ENCODE results near the gene CACNB4. TPM values are rescaled to one million over a fixed set of nuclear protein-coding genes. Genes with fewer than 3 reads are reported as not detected.

CACNB4 gene
- total RNA-seq, 2 experiments from 2014 or later = 0.06 to 0.76 TPM

- no peak overlapping the region for H3K4me2 ChIP-seq (ENCODE audit: low read length)
- TF ChIP-seq, protein P1, sequence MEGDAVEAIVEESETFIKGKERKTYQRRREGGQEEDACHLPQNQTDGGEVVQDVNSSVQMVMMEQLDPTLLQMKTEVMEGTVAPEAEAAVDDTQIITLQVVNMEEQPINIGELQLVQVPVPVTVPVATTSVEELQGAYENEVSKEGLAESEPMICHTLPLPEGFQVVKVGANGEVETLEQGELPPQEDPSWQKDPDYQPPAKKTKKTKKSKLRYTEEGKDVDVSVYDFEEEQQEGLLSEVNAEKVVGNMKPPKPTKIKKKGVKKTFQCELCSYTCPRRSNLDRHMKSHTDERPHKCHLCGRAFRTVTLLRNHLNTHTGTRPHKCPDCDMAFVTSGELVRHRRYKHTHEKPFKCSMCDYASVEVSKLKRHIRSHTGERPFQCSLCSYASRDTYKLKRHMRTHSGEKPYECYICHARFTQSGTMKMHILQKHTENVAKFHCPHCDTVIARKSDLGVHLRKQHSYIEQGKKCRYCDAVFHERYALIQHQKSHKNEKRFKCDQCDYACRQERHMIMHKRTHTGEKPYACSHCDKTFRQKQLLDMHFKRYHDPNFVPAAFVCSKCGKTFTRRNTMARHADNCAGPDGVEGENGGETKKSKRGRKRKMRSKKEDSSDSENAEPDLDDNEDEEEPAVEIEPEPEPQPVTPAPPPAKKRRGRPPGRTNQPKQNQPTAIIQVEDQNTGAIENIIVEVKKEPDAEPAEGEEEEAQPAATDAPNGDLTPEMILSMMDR (conservative IDR thresholded peaks at IDR 0.05; ENCODE audit: low read length) = no peak
- TF ChIP-seq EZH2phosphoT487 (IDR thresholded peaks at IDR 0.05; ENCODE audit: borderline replicate concordance, low read depth, low read length) = no peak
- no peak for DNase-seq (ENCODE audit: low spot score)
- BruUV-seq (replicated peaks) = no TSS peak
- intact Hi-C loops (cut with micrococcal nuclease; ENCODE audit: unreplicated experiment) = no loop called here
- H3K9me2 ChIP-seq (ENCODE audit: insufficient read depth, low read length) = no peaks in the 10 kb centered on the region
- H3K27ac ChIP-seq (ENCODE audit: low read depth, low read length, poor library complexity, severe bottlenecking) = no peak overlapping the region
- ChIA-PET CTCF (ENCODE audit: unreplicated experiment) (interaction anchor here (1.6 kb wide), 1 partner anchor 16 kb away, joined by 10 read pairs; the partner anchor contains the start of gene ARL5A), POLR2A (interaction anchor here (0.7 to 2.8 kb wide), 15 partner anchors 8 to 574 kb away, joined by 3 to 23 read pairs (median 4); partner anchors contain the start of gene ARL5A)
- peak overlapping the region; percentile 36; the same call in 1 of the 2 replicates for H2AFZ ChIP-seq (ENCODE audit: low read length)
- H3K4me3 ChIP-seq (ENCODE audit: low read depth, low read length, poor library complexity, severe bottlenecking) = no peak overlapping the region
- no peaks in the 10 kb centered on the region for H3K9me3 ChIP-seq (ENCODE audit: low read length)
- no peaks in the 10 kb centered on the region for H3K36me3 ChIP-seq (ENCODE audit: insufficient read depth, low read length)
- H3K79me2 ChIP-seq (ENCODE audit: insufficient read depth, low read depth, low read length) = no peaks in the 10 kb centered on the region
- H3K4me1 ChIP-seq (ENCODE audit: insufficient read depth, low read length, poor library complexity, severe bottlenecking) = peaks cover 44% of the 10 kb centered on the region
- H4K20me1 ChIP-seq (ENCODE audit: insufficient read depth, low read length) = no peaks in the 10 kb centered on the region
Measured at GRCh38 chr2:151845481-151845880, 253.4 kb downstream of the CACNB4 start.

DNA sequence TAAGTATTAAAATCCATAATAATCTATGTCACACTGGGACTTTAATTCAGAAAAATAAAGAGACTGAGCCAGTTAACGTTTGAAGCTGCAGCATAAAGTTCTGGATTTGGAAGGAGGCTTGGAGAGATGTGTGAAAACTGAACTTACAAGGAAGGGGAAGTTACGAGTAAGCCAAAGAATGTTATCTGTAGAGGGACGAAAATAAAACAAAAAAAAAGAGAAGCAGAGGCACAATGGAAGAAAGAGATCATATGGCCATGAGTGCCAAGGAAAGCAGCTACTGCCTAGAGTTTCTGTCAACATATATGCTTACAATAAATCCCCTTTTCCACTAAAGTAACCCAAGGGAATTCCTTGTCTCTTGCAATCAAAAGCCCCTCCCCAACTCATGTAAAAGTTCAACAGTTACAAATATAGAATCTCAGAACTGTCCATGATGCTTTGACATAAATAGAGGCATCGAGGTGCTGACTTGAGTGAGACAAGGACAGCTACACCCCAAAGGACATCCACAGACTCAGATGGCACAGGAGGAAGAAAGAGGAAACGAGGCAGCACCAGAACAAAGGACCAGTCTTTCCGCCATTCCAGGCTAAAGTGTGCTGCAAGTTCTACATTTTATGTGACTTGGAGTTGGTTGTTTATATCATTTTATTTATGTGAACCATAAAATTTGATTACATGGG, 254.5 kb downstream of the CACNB4 start:
- Histone ChIP-seq H3K9me2 (ENCODE audit: insufficient read depth, low read length) (no peaks in the 10 kb centered on the region), H3K36me3 (ENCODE audit: insufficient read depth, low read length) (no peaks in the 10 kb centered on the region), H2AFZ (ENCODE audit: low read length) (peak overlapping the region; percentile 62), H3K4me3 (ENCODE audit: low read depth, low read length, poor library complexity, severe bottlenecking) (no peak overlapping the region), H3K79me2 (ENCODE audit: insufficient read depth, low read depth, low read length) (no peaks in the 10 kb centered on the region), H4K20me1 (ENCODE audit: insufficient read depth, low read length) (no peaks in the 10 kb centered on the region), H3K9me3 (ENCODE audit: low read length) (no peaks in the 10 kb centered on the region), H3K27ac (ENCODE audit: low read depth, low read length, poor library complexity, severe bottlenecking) (no peak overlapping the region), H3K4me2 (ENCODE audit: low read length) (no peak overlapping the region), H3K4me1 (ENCODE audit: insufficient read depth, low read length, poor library complexity, severe bottlenecking) (peaks cover 54% of the 10 kb centered on the region)
- TF ChIP-seq, protein P1 (conservative IDR thresholded peaks at IDR 0.05; ENCODE audit: low read length) = no peak
- no peak for TF ChIP-seq EZH2phosphoT487 (IDR thresholded peaks at IDR 0.05; ENCODE audit: borderline replicate concordance, low read depth, low read length)
- DNase-seq (ENCODE audit: low spot score) = no peak
- intact Hi-C loops (cut with micrococcal nuclease; ENCODE audit: unreplicated experiment) = no loop called here
- no TSS peak for BruUV-seq (replicated peaks)
- CTCF ChIA-PET (ENCODE audit: unreplicated experiment) = no interaction called here
- POLR2A ChIA-PET = no interaction called here

DNA sequence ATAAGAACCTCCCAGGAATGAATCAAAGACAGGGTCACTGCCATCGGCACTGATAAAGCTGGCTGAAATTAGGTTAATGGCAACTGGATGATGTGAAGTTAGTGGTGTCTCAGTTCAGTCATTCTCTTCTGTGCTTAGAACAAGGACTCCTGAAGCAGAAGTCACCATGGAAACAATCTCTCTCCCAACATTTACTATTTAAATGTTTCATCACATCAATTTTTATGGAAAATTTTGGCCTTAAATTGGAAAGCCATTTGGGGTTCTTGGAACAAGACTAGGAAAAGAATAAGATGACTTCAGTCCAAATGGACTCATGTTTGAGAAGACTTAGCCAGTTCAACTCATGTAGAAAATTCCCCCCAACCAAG, 255.2 kb downstream of the CACNB4 start:
- H3K9me2 ChIP-seq (ENCODE audit: insufficient read depth, low read length) = no peaks in the 10 kb centered on the region
- no peaks in the 10 kb centered on the region for H3K36me3 ChIP-seq (ENCODE audit: insufficient read depth, low read length)
- CTCF ChIA-PET (ENCODE audit: unreplicated experiment) = no interaction called here
- no peaks in the 10 kb centered on the region for H4K20me1 ChIP-seq (ENCODE audit: insufficient read depth, low read length)
- POLR2A ChIA-PET = no interaction called here
- no peaks in the 10 kb centered on the region for H3K79me2 ChIP-seq (ENCODE audit: insufficient read depth, low read depth, low read length)
- no peaks in the 10 kb centered on the region for H3K9me3 ChIP-seq (ENCODE audit: low read length)
- intact Hi-C loops (cut with micrococcal nuclease; ENCODE audit: unreplicated experiment) = no loop called here
- peak overlapping the region; percentile 62 for H2AFZ ChIP-seq (ENCODE audit: low read length)
- H3K4me1 ChIP-seq (ENCODE audit: insufficient read depth, low read length, poor library complexity, severe bottlenecking) = peaks cover 57% of the 10 kb centered on the region
- H3K27ac ChIP-seq (ENCODE audit: low read depth, low read length, poor library complexity, severe bottlenecking) = no peak overlapping the region
- DNase-seq (ENCODE audit: low spot score) = no peak
- TF ChIP-seq EZH2phosphoT487 (IDR thresholded peaks at IDR 0.05; ENCODE audit: borderline replicate concordance, low read depth, low read length) = no peak
- TF ChIP-seq, protein P1 (conservative IDR thresholded peaks at IDR 0.05; ENCODE audit: low read length) = no peak
- H3K4me3 ChIP-seq (ENCODE audit: low read depth, low read length, poor library complexity, severe bottlenecking) = no peak overlapping the region
- BruUV-seq (replicated peaks) = no TSS peak
- H3K4me2 ChIP-seq (ENCODE audit: low read length) = peak overlapping the region; percentile 14

Measured in OCI-LY7 (cell line).